Heart right ventricle (tissue), 16 donors: ENCODE measurements around the gene EXOSC9. TPM values are rescaled to one million over a fixed set of nuclear protein-coding genes. Genes with fewer than 3 reads are reported as not detected.

Experiments
- ATAC-seq, 8 donors: fragments of 200-7000 bp; cut with Tn5 transposase; one replicate each; pipeline ENCODE4 v1.9.1; 2020; ENCODE audit warnings: mild to moderate bottlenecking in 8 of 8, moderate library complexity in 8 of 8, moderate number of reproducible peaks in 1 of 8
- DNase-seq, 2 donors: peaks; one replicate each; pipeline ENCODE4 v3.0.0-alpha.2; 2020
- H3K27ac ChIP-seq, 10 donors: fragments of 200-600 bp; sonication (generic) in 2 of 10; one replicate each; pipeline versions ENCODE4 v1.5.0 to v1.8.0; 2020 to 2022; ENCODE audit warnings: mild to moderate bottlenecking in 3 of 10
- H3K27me3 ChIP-seq, 7 donors: fragments of 200-600 bp; one replicate each; pipeline ENCODE4 v1.8.0; 2021 to 2022; ENCODE audit warnings: mild to moderate bottlenecking in 2 of 7
- H3K36me3 ChIP-seq, 9 donors: fragments of 200-600 bp; sonication (generic) in 1 of 9; one replicate each; pipeline versions ENCODE4 v1.5.0 to v1.8.0; 2020 to 2022; ENCODE audit warnings: mild to moderate bottlenecking in 2 of 9
- H3K4me1 ChIP-seq, 9 donors: fragments of 200-600 bp; sonication (generic) in 1 of 9; one replicate each; pipeline versions ENCODE4 v1.5.0 to v1.8.0; 2020 to 2022; ENCODE audit warnings: mild to moderate bottlenecking in 4 of 9
- H3K4me3 ChIP-seq, 10 donors: fragments of 200-600 bp; sonication (generic) in 2 of 10; one replicate each; pipeline versions ENCODE4 v1.5.0 to v1.8.0; 2020 to 2022; ENCODE audit warnings: mild to moderate bottlenecking in 7 of 10, moderate library complexity in 2 of 10
- H3K9me3 ChIP-seq, 11 donors: fragments of 200-600 bp in 10 of 11; sonication (generic) in 2 of 11; one replicate each; pipeline versions ENCODE4 v1.5.0 to v1.8.0; 2013 to 2022; ENCODE audit warnings: mild to moderate bottlenecking in 2 of 11, control low read depth in 1 of 11, moderate library complexity in 1 of 11
- CTCF ChIP-seq, 9 donors: fragments of 200-600 bp; sonication (generic) in 2 of 9; IDR thresholded peaks; one replicate each; pipeline versions ENCODE4 v1.5.0 to v1.8.0; 2021 to 2022; ENCODE audit warnings: antibody characterized with exemption in 9 of 9, mild to moderate bottlenecking in 5 of 9, moderate library complexity in 1 of 9
- WGBS, 2 donors: extraction: QIAGEN DNeasy Blood & Tissue Kit; methylation state at CpG; one replicate each; pipeline ENCODE4 v1.1.7; 2013; ENCODE audit warnings: inconsistent platforms in 1 of 2; 5-methylcytosine and 5-hydroxymethylcytosine counted together
- intact Hi-C, 10 donors: fragments of 100-400 bp; cut with DNase I; formaldehyde crosslinking; loops; one replicate each; pipeline versions ENCODE4 v1.11.1 to v1.14.2; 2022
- polyA plus RNA-seq, 2 donors: library from polyadenylated mRNA; stranded (reverse); fragments of 200-250 nt; gene quantifications; one replicate each; pipeline ENCODE4 v1.2.3, GENCODE V29; 2013
- total RNA-seq, 10 donors: library from RNA; stranded (reverse); fragmentation: NEBNext Ultra II Directional in 3 of 10; extraction: Animal tissue kit (Norgen Biotek cat#: 25700) in 3 of 10; gene quantifications; one replicate each; pipeline versions ENCODE4 v1.2.1 to v1.2.4, GENCODE V29; 2021 to 2023
- donor health status: Arrhythmogenic right ventricular cardiomyopathy.
- donor health status: ischemic (EF 13 %, LVEDD 7.1; RV severe dilation, severe dysfunction).
- donor health status: healthy with polysubstance abuse.
- donor health status: DM: no; HTN: yes; CAD: no.
- donor health status: DM: no; HTN: no; CAD: no.
- donor health status: ischemic (EF 25% LVEDD 6.9; RV normal size, moderate dysfunction).
- donor health status: ischemic (EF 25% LVEDD 5.7; RV mildly dilated, moderate dysfunction).
- donor health status: healthy.
- donor health status: DM: yes; HTN: yes; CAD: no.
- donor health status: Ischemic cardiomyopathy.
- donor health status: ischemic (EF 35%, LVEDD 5.7; RV mildly dilated, moderate dysfunction).
- donor health status: nonischemic (EF 11% LVEDD 7.7; RV severe dilation, severe dysfunction).
- donor health status: DM: yes; HTN: yes; CAD: no.
- donor health status: PGD.
- donor health status: ischemic (EF 29% LVEDD 5.4; RV normal size, mild dysfunction).
- donor health status: nonischemic (EF 23%, LVEDD 6.1; RV moderate dilation, normal function).

EXOSC9 gene
- total and polyA plus RNA-seq, 12 donors: 10.7 to 29.2 (median 14.0) TPM

- H3K4me1 ChIP-seq: peaks cover 0 to 16% (median 9%) of the 10 kb centered on the region in 9 donors
- DNase-seq (no peak), ATAC-seq (no peak)
- 51 to 52% methylated on average over 4 of the region's 4 CpGs for WGBS, 2 donors
- no peaks in the 10 kb centered on the region for H3K27me3 ChIP-seq
- intact Hi-C loops: loop anchor here in 2 of 10 donors (10.0 kb wide), 2 partner anchors 122 to 348 kb away; partner anchors contain the start of gene BLTP1 (in 1 of the 2)
- peaks cover 0 to 92% (median 36%) of the 10 kb centered on the region in 9 donors for H3K36me3 ChIP-seq
- no peak overlapping the region for H3K4me3 ChIP-seq
- H3K27ac ChIP-seq: no peak overlapping the region
- TF ChIP-seq CTCF (IDR thresholded peaks at IDR 0.05): no peak
- no peaks in the 10 kb centered on the region for H3K9me3 ChIP-seq
Measured at GRCh38 chr4:121806411-121806810, 5.3 kb downstream of the EXOSC9 start.

- Histone ChIP-seq H3K27me3 (no peaks in the 10 kb centered on the region), H3K4me1 (no peaks in the 10 kb centered on the region), H3K36me3 (peaks cover 0 to 100% (median 62%) of the 10 kb centered on the region in 9 donors), H3K27ac (no peak overlapping the region), H3K4me3 (no peak overlapping the region), H3K9me3 (no peaks in the 10 kb centered on the region)
- DNase-seq (no peak), ATAC-seq (no peak)
- intact Hi-C loops: loop anchor here in 1 of 10 donors (2.0 kb wide), 1 partner anchor 22 kb away; no protein-coding TSS in a partner anchor
- no peak for TF ChIP-seq CTCF (IDR thresholded peaks at IDR 0.05)
Measured at GRCh38 chr4:121811122-121811521, 10.0 kb downstream of the EXOSC9 start.

GRCh38 chr4:121814756-121815155, 13.6 kb downstream of the EXOSC9 start:
- Histone ChIP-seq H3K36me3 (peaks cover 0 to 100% (median 69%) of the 10 kb centered on the region in 9 donors), H3K4me1 (peaks cover 0 to 2% (median 0%) of the 10 kb centered on the region in 9 donors), H3K27ac (no peak overlapping the region), H3K9me3 (no peaks in the 10 kb centered on the region), H3K4me3 (no peak overlapping the region), H3K27me3 (no peaks in the 10 kb centered on the region)
- intact Hi-C loops: no loop called here
- WGBS, 2 donors: 80 to 87% methylated on average over 2 of the region's 2 CpGs
- ATAC-seq (no peak), DNase-seq (no peak)
- no peak for TF ChIP-seq CTCF (IDR thresholded peaks at IDR 0.05)

- no peak for DNase-seq
- intact Hi-C loops: no loop called here
- Histone ChIP-seq H3K27ac (no peak overlapping the region), H3K4me3 (no peak overlapping the region), H3K27me3 (no peaks in the 10 kb centered on the region), H3K9me3 (no peaks in the 10 kb centered on the region), H3K36me3 (peaks cover 0 to 86% (median 49%) of the 10 kb centered on the region in 9 donors), H3K4me1 (peaks cover 0 to 11% (median 0%) of the 10 kb centered on the region in 9 donors)
- ATAC-seq: no peak
- no peak for TF ChIP-seq CTCF (IDR thresholded peaks at IDR 0.05)
- 93 to 95% methylated on average over 3 of the region's 3 CpGs for WGBS, 2 donors
Measured at GRCh38 chr4:121817006-121817405, 15.9 kb downstream of the EXOSC9 start.
